Measurements from ENCODE around the gene KRT75.

GRCh38 chr12:52395761-52396434 is 38.3 kb downstream of the KRT75 start:
- TF ChIP-seq CTCF (conservative IDR thresholded peaks at IDR 0.05) (peak; percentile 84), ZFX (IDR thresholded peaks at IDR 0.05) (no peak)
